Sigmoid colon (tissue), 4 donors: ENCODE measurements around the gene GRAP.
"Not testable (repeated sequence)": the region's sequence is repeated elsewhere in the genome, so short reads cannot be mapped to it uniquely, and the experiment has no call there.

Experiments
- EP300 ChIP-seq, 4 donors: sonication (generic); formaldehyde crosslinking; IDR thresholded peaks; one replicate each; pipeline ENCODE4 v1.6.1; 2017; ENCODE audit warnings: antibody characterized with exemption in 4 of 4
- TF ChIP-seq, protein P1 (sequence below), 4 experiments: fragments of 450-650 bp in 3 of 4; fragments of 200-600 bp in 1 of 4; IDR thresholded peaks; one replicate each; pipeline ENCODE4 v1.5.1; 2016 to 2019; ENCODE audit warnings: antibody characterized with exemption in 4 of 4, mild to moderate bottlenecking in 3 of 4, moderate library complexity in 2 of 4

GRCh38 chr17:19048826-19049225, 2.1 kb upstream of the GRAP start:
- TF ChIP-seq, protein P1, sequence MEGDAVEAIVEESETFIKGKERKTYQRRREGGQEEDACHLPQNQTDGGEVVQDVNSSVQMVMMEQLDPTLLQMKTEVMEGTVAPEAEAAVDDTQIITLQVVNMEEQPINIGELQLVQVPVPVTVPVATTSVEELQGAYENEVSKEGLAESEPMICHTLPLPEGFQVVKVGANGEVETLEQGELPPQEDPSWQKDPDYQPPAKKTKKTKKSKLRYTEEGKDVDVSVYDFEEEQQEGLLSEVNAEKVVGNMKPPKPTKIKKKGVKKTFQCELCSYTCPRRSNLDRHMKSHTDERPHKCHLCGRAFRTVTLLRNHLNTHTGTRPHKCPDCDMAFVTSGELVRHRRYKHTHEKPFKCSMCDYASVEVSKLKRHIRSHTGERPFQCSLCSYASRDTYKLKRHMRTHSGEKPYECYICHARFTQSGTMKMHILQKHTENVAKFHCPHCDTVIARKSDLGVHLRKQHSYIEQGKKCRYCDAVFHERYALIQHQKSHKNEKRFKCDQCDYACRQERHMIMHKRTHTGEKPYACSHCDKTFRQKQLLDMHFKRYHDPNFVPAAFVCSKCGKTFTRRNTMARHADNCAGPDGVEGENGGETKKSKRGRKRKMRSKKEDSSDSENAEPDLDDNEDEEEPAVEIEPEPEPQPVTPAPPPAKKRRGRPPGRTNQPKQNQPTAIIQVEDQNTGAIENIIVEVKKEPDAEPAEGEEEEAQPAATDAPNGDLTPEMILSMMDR (IDR thresholded peaks at IDR 0.05) = not testable (repeated sequence)
- TF ChIP-seq EP300 (IDR thresholded peaks at IDR 0.05) = not testable (repeated sequence)
